ENCODE results near the gene STS. TPM values are rescaled to one million over a fixed set of nuclear protein-coding genes. Genes with fewer than 3 reads are reported as not detected.

The STS gene
- total and polyA plus RNA-seq, 2 of the 8 experiments (the other 6 are each of a cell fraction or from before 2014, with no cell fraction given): 0.67 to 1.5 TPM

- no peak overlapping the region for H3K4ac ChIP-seq (replicated peaks; ENCODE audit: insufficient read length, low read depth, low read length)
- H2BK20ac ChIP-seq (ENCODE audit: low read length): no peak overlapping the region
- no peak overlapping the region for H3K18ac ChIP-seq (ENCODE audit: extremely low read depth, low read length)
- ChIA-PET CTCF (ENCODE audit: partially characterized antibody) (interaction anchor here (0.8 kb wide), 1 partner anchor 13 kb away, joined by 4 read pairs; no protein-coding TSS in a partner anchor), POLR2A (ENCODE audit: partially characterized antibody) (no interaction called here)
- no peak overlapping the region for H3K4me3 ChIP-seq (ENCODE audit: extremely low read depth in 1 of 4, insufficient read depth in 2 of 4, low read depth in 3 of 4, low read length in 4 of 4)
- no peaks in the 10 kb centered on the region for H3K36me3 ChIP-seq (ENCODE audit: control insufficient read depth in 2 of 4, insufficient read depth in 4 of 4, low read length in 3 of 4)
- H4K91ac ChIP-seq (replicated peaks; ENCODE audit: insufficient read length, low read length): no peak overlapping the region
- H3K4me1 ChIP-seq (replicated peaks in 1 of 4; ENCODE audit: control insufficient read depth in 3 of 4, insufficient read depth in 4 of 4, low read length in 3 of 4): peaks cover 0 to 4% (median 0%) of the 10 kb centered on the region in 4 experiments; a peak in 2 of 7 replicates
- no peaks in the 10 kb centered on the region for H3K9me3 ChIP-seq (ENCODE audit: insufficient read depth in 2 of 2, low read depth in 1 of 2, low read length in 1 of 2)
- no peak overlapping the region for H2BK120ac ChIP-seq (replicated peaks; ENCODE audit: low read depth, low read length)
- peaks cover 0 to 3% of the 10 kb centered on the region in 2 experiments; a peak in 1 of 4 replicates for H3K79me2 ChIP-seq (ENCODE audit: control insufficient read depth in 1 of 2, insufficient read depth in 2 of 2, low read length in 2 of 2)
- no peak for FAIRE-seq
- no peaks in the 10 kb centered on the region for H4K20me1 ChIP-seq (replicated peaks in 1 of 2; ENCODE audit: control insufficient read depth in 1 of 2, insufficient read depth in 2 of 2, low read length in 2 of 2)
- no peak overlapping the region for H4K8ac ChIP-seq (ENCODE audit: extremely low read depth, insufficient read depth, low read length)
- H2BK5ac ChIP-seq (ENCODE audit: low read depth, low read length): no peak overlapping the region
- H2BK15ac ChIP-seq (ENCODE audit: low read length): no peak overlapping the region
- DNase-seq (ENCODE audit: low read depth in 1 of 2, low spot score in 2 of 2): no peak
- H3K79me1 ChIP-seq (ENCODE audit: low read depth, low read length): no peaks in the 10 kb centered on the region
- H3K23ac ChIP-seq (ENCODE audit: insufficient read length): no peak overlapping the region
- H3K27me3 ChIP-seq (replicated peaks in 1 of 4; ENCODE audit: control insufficient read depth in 3 of 4, extremely low read depth in 1 of 4, insufficient read depth in 3 of 4, low read length in 3 of 4): no peaks in the 10 kb centered on the region
- no peak overlapping the region for H3K27ac ChIP-seq (ENCODE audit: low read depth, low read length)
- no peak overlapping the region for H2AK5ac ChIP-seq (ENCODE audit: low read depth, low read length)
- H2AFZ ChIP-seq (ENCODE audit: low read length): no peak overlapping the region
- H3K56ac ChIP-seq (replicated peaks; ENCODE audit: insufficient read length, low read depth, low read length): no peak overlapping the region
- no peak overlapping the region for H2BK12ac ChIP-seq (ENCODE audit: low read depth, low read length)
- no peak overlapping the region for H4K5ac ChIP-seq (ENCODE audit: insufficient read length, low read depth, low read length)
- no peak overlapping the region for H3K14ac ChIP-seq (ENCODE audit: insufficient read length)
- 75% methylated on average over 2 of the region's 3 CpGs; no CpG with 5 or more reads in 1 of the 2 experiments for WGBS, 2 experiments (ENCODE audit: extremely low coverage in 1 of 2, insufficient coverage in 1 of 2, insufficient read length in 1 of 2, insufficient replicate concordance in 2 of 2, low coverage in 1 of 2, low lambda C conversion rate in 2 of 2, missing lambda C conversion rate in 1 of 2)
- no peak overlapping the region for H3K9ac ChIP-seq (replicated peaks in 1 of 4; ENCODE audit: extremely low read depth in 1 of 4, low read depth in 3 of 4, low read length in 3 of 4)
- peaks cover 6% of the 10 kb centered on the region; the same call in 1 of the 2 replicates for H3K23me2 ChIP-seq (ENCODE audit: low read depth, low read length)
- no peak overlapping the region for H3K4me2 ChIP-seq (ENCODE audit: insufficient read depth in 1 of 2, low read depth in 2 of 2, low read length in 2 of 2)
- TF ChIP-seq SP2 (IDR thresholded peaks at IDR 0.05; ENCODE audit: low read length) (no peak), ASH2L (IDR thresholded peaks at IDR 0.05; ENCODE audit: low read length) (no peak), BRCA1 (IDR thresholded peaks at IDR 0.05; ENCODE audit: low read depth, low read length) (no peak), CREB1 (IDR thresholded peaks at IDR 0.05) (no peak)
- TF ChIP-seq, protein P1, sequence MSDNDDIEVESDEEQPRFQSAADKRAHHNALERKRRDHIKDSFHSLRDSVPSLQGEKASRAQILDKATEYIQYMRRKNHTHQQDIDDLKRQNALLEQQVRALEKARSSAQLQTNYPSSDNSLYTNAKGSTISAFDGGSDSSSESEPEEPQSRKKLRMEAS (IDR thresholded peaks at IDR 0.05): no peak
Measured at GRCh38 chrX:7145454-7145853, 2.1 kb upstream of the STS start.
